CD14-positive monocyte (primary cell): ENCODE data around the gene SEPTIN3. TPM values are rescaled to one million over a fixed set of nuclear protein-coding genes. Genes with fewer than 3 reads are reported as not detected.

Experiments
- DNase-seq, 3 donors: peaks; one replicate each; pipeline ENCODE4 v3.0.0-alpha.2; 2011 to 2022
- H2AFZ ChIP-seq: 2 replicates; pipeline ENCODE4 v1.6.0; 2012; ENCODE audit warnings: mild to moderate bottlenecking, low read depth, low read length, inconsistent platforms; ENCODE audit not compliant: insufficient read depth, poor library complexity, severe bottlenecking
- H3K27ac ChIP-seq, 2 donors: 1 replicate in 1 of 2; 2 replicates in 1 of 2; pipeline ENCODE4 v1.5.1; 2012 to 2013; ENCODE audit warnings: low read length in 2 of 2, control low read depth in 1 of 2, inconsistent platforms in 1 of 2, low read depth in 1 of 2, mild to moderate bottlenecking in 1 of 2
- H3K27me3 ChIP-seq, 2 donors: one replicate each; pipeline versions ENCODE4 v1.6.0 to v1.6.1; 2011 to 2013; ENCODE audit warnings: low read length in 2 of 2; ENCODE audit not compliant: control insufficient read depth in 2 of 2, insufficient read depth in 2 of 2
- H3K36me3 ChIP-seq, 2 donors: replicated peaks in 1 of 2; 1 replicate in 1 of 2; 2 replicates in 1 of 2; pipeline versions ENCODE4 v1.5.1 to v1.6.1; 2012 to 2013; ENCODE audit warnings: low read length in 2 of 2, control low read depth in 1 of 2, inconsistent platforms in 1 of 2, mild to moderate bottlenecking in 1 of 2; ENCODE audit not compliant: insufficient read depth in 2 of 2, control insufficient read depth in 1 of 2
- H3K4me1 ChIP-seq, 2 donors: 1 replicate in 1 of 2; 2 replicates in 1 of 2; pipeline versions ENCODE4 v1.5.1 to v1.6.1; 2012 to 2013; ENCODE audit warnings: low read length in 2 of 2, control low read depth in 1 of 2, inconsistent platforms in 1 of 2, mild to moderate bottlenecking in 1 of 2, moderate library complexity in 1 of 2; ENCODE audit not compliant: insufficient read depth in 2 of 2, control insufficient read depth in 1 of 2
- H3K4me2 ChIP-seq: replicated peaks from 2 replicates; pipeline ENCODE3; 2012; ENCODE audit warnings: low read length, moderate library complexity, mild to moderate bottlenecking; ENCODE audit not compliant: poor library complexity, severe bottlenecking; ENCODE audit errors: extremely low read depth
- H3K4me3 ChIP-seq, 3 experiments: fragments of 200-600 bp in 1 of 3; sonication (generic) in 1 of 3; replicated peaks in 1 of 3; 1 replicate in 2 of 3; 2 replicates in 1 of 3; pipeline ENCODE4 v1.5.1; 2011 to 2013; ENCODE audit warnings: low read length in 3 of 3, mild to moderate bottlenecking in 3 of 3, control low read depth in 2 of 3, low read depth in 2 of 3, inconsistent platforms in 1 of 3, moderate library complexity in 1 of 3
- H3K79me2 ChIP-seq: 2 replicates; pipeline ENCODE4 v1.6.0; 2012; ENCODE audit warnings: mild to moderate bottlenecking, control low read depth, inconsistent platforms, low read length, moderate library complexity; ENCODE audit not compliant: insufficient read depth
- H3K9ac ChIP-seq: 2 replicates; pipeline ENCODE4 v1.6.0; 2017; ENCODE audit warnings: low read length, mild to moderate bottlenecking; ENCODE audit not compliant: insufficient read depth, poor library complexity, severe bottlenecking
- H3K9me3 ChIP-seq, 2 donors: replicated peaks in 1 of 2; 1 replicate in 1 of 2; 2 replicates in 1 of 2; pipeline versions ENCODE4 v1.5.1 to v1.6.1; 2012 to 2013; ENCODE audit warnings: low read length in 2 of 2, control low read depth in 1 of 2; ENCODE audit not compliant: control insufficient read depth in 1 of 2, insufficient read depth in 1 of 2
- H4K20me1 ChIP-seq: 2 replicates; pipeline ENCODE4 v1.6.0; 2012; ENCODE audit warnings: mild to moderate bottlenecking, low read length, control low read depth, moderate library complexity; ENCODE audit not compliant: insufficient read depth
- H3K27ac Mint-ChIP-seq, 7 donors: one replicate each; pipeline ENCODE4 v1.8.0; 2020; ENCODE audit warnings: mild to moderate bottlenecking in 7 of 7, mixed read lengths in 7 of 7, moderate library complexity in 6 of 7, inconsistent platforms in 2 of 7
- H3K27me3 Mint-ChIP-seq, 3 donors: one replicate each; pipeline ENCODE4 v1.8.0; 2021 to 2022; ENCODE audit warnings: low read depth in 3 of 3, mild to moderate bottlenecking in 3 of 3, mixed read lengths in 3 of 3, moderate library complexity in 3 of 3, inconsistent platforms in 1 of 3
- H3K36me3 Mint-ChIP-seq, 2 donors: one replicate each; pipeline ENCODE4 v1.8.0; 2020; ENCODE audit warnings: mixed read lengths in 2 of 2, inconsistent platforms in 1 of 2, mild to moderate bottlenecking in 1 of 2
- H3K4me1 Mint-ChIP-seq: one replicate; pipeline ENCODE4 v1.8.0; 2020; ENCODE audit warnings: mild to moderate bottlenecking, mixed read lengths
- H3K4me3 Mint-ChIP-seq, 2 donors: one replicate each; pipeline ENCODE4 v1.8.0; 2020; ENCODE audit warnings: mild to moderate bottlenecking in 2 of 2, mixed read lengths in 2 of 2, moderate library complexity in 1 of 2
- H3K9me3 Mint-ChIP-seq, 7 donors: one replicate each; pipeline ENCODE4 v1.8.0; 2020 to 2022; ENCODE audit warnings: mixed read lengths in 7 of 7, mild to moderate bottlenecking in 6 of 7, moderate library complexity in 6 of 7, inconsistent platforms in 2 of 7
- CTCF ChIP-seq: fragments of 200-600 bp; IDR thresholded peaks from one replicate; pipeline ENCODE4 v1.8.0; 2022; ENCODE audit warnings: antibody characterized with exemption, mild to moderate bottlenecking
- WGBS: methylation state at CpG from one replicate; pipeline ENCODE4 v1.1.5; 2013; ENCODE audit warnings: missing lambda C conversion rate; ENCODE audit not compliant: insufficient coverage; 5-methylcytosine and 5-hydroxymethylcytosine counted together
- intact Hi-C, 2 donors: fragments of 100-400 bp; cut with micrococcal nuclease; formaldehyde crosslinking; loops; one replicate each; pipeline versions ENCODE4 v1.15.0 to v1.15.1; 2023
- polyA plus RNA-seq, 3 donors: library from polyadenylated mRNA; depleted of rRNA in 1 of 3; unstranded in 2 of 3; stranded (reverse) in 1 of 3; fragments of 300-500 nt in 2 of 3; fragments of >200 nt in 1 of 3; fragmentation: Illumina TruSeq in 2 of 3; gene quantifications; 1 replicate in 2 of 3; 2 replicates in 1 of 3; pipeline ENCODE4 v1.2.3, GENCODE V29; 2012 to 2021

Gene SEPTIN3
- polyA plus RNA-seq, 3 donors: 0.06 to 0.20 TPM; not detected in 1

GRCh38 chr22:41976961-41977566 lies 7.8 kb downstream of the SEPTIN3 start:
- peak overlapping the region in 2 of 3 experiments; percentile 31 to 70 for H3K4me3 ChIP-seq
- H4K20me1 ChIP-seq: no peaks in the 10 kb centered on the region
- H3K9ac ChIP-seq: no peak overlapping the region
- no peak for TF ChIP-seq CTCF
- H3K27me3 ChIP-seq: peaks cover 27 to 36% of the 10 kb centered on the region in 2 donors
- H3K9me3 ChIP-seq: peaks cover 0 to 12% of the 10 kb centered on the region in 2 donors
- Mint-ChIP-seq H3K27ac (no peak overlapping the region), H3K36me3 (no peaks in the 10 kb centered on the region), H3K9me3 (peaks cover 0 to 14% (median 2%) of the 10 kb centered on the region in 7 donors), H3K4me1 (peaks cover 11% of the 10 kb centered on the region), H3K27me3 (peaks cover 54 to 62% (median 60%) of the 10 kb centered on the region in 3 donors), H3K4me3 (peak overlapping the region; percentile 50 to 83)
- intact Hi-C loops: no loop called here
- no peaks in the 10 kb centered on the region for H3K79me2 ChIP-seq
- no peaks in the 10 kb centered on the region for H3K36me3 ChIP-seq
- 5% methylated on average over 41 of the region's 46 CpGs for WGBS
- no peak overlapping the region for H3K27ac ChIP-seq
- DNase-seq: no peak
- peaks cover 7 to 11% of the 10 kb centered on the region in 2 donors for H3K4me1 ChIP-seq
- H2AFZ ChIP-seq: peak overlapping the region; percentile 71
- H3K4me2 ChIP-seq: peak overlapping the region; percentile 81

- Histone ChIP-seq H3K27ac (no peak overlapping the region), H4K20me1 (no peaks in the 10 kb centered on the region), H3K36me3 (no peaks in the 10 kb centered on the region), H2AFZ (no peak overlapping the region), H3K27me3 (peaks cover 27 to 35% of the 10 kb centered on the region in 2 donors), H3K4me1 (peaks cover 16 to 24% of the 10 kb centered on the region in 2 donors), H3K4me3 (no peak overlapping the region), H3K79me2 (no peaks in the 10 kb centered on the region), H3K4me2 (no peak overlapping the region), H3K9ac (no peak overlapping the region), H3K9me3 (peaks cover 0 to 12% of the 10 kb centered on the region in 2 donors)
- no peak overlapping the region for H3K27ac Mint-ChIP-seq
- H3K4me3 Mint-ChIP-seq: peak overlapping the region in 1 of 2 donors; percentile 83
- TF ChIP-seq CTCF: no peak
- peaks cover 0 to 14% (median 2%) of the 10 kb centered on the region in 7 donors for H3K9me3 Mint-ChIP-seq
- intact Hi-C loops: no loop called here
- H3K27me3 Mint-ChIP-seq: peaks cover 46 to 55% (median 54%) of the 10 kb centered on the region in 3 donors
- H3K36me3 Mint-ChIP-seq: no peaks in the 10 kb centered on the region
- peaks cover 25% of the 10 kb centered on the region for H3K4me1 Mint-ChIP-seq
- no peak for DNase-seq
- WGBS: 100% methylated on average over 1 of the region's 1 CpG
Observed at GRCh38 chr22:41978732-41979131, 9.5 kb downstream of the SEPTIN3 start.
